Loucy (cell line): Measurements from ENCODE around the gene BAAT.

Source experiments
- EZH2phosphoT487 ChIP-seq: fragments of 200-600 bp; IDR thresholded peaks from 2 replicates; pipeline ENCODE4 v1.6.1; 2018; ENCODE audit warnings: antibody characterized with exemption, mild to moderate bottlenecking, moderate library complexity, borderline replicate concordance
- TF ChIP-seq, protein P1 (sequence below): fragments of 200-600 bp; sonication (generic); conservative IDR thresholded peaks from 2 replicates; pipeline ENCODE4 v1.5.1; 2014; ENCODE audit warnings: mild to moderate bottlenecking, antibody characterized with exemption, low read length

DNA sequence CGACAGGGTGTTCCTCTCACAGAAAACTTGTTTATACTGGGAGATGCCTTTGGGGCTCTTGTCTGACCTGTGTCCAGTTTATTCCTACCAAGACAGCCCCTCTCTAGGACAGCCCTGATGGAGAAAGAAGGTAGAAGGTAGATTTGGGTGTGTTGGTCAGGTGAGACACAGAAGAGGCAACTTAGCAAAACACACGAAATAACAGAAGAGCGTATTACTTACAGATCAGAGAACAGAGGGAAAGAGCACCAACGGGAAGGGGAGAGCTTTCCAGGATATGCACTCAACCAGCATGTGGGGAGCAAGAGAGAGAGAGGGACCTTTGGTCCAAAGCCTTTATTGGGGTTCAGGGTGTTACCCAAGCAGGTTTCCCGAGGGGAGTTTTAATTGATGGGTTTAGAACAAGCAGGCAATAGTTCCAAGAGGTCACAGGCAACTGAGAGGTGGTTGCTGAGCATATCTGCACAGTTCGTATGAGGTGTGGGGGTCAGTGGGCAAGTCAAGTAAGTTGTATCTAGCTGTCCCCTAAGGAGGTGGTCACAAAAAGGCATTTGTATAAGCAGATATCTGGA is 31.8 kb downstream of the BAAT start:
- TF ChIP-seq, protein P1, sequence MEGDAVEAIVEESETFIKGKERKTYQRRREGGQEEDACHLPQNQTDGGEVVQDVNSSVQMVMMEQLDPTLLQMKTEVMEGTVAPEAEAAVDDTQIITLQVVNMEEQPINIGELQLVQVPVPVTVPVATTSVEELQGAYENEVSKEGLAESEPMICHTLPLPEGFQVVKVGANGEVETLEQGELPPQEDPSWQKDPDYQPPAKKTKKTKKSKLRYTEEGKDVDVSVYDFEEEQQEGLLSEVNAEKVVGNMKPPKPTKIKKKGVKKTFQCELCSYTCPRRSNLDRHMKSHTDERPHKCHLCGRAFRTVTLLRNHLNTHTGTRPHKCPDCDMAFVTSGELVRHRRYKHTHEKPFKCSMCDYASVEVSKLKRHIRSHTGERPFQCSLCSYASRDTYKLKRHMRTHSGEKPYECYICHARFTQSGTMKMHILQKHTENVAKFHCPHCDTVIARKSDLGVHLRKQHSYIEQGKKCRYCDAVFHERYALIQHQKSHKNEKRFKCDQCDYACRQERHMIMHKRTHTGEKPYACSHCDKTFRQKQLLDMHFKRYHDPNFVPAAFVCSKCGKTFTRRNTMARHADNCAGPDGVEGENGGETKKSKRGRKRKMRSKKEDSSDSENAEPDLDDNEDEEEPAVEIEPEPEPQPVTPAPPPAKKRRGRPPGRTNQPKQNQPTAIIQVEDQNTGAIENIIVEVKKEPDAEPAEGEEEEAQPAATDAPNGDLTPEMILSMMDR, result no peak
- no peak for TF ChIP-seq EZH2phosphoT487
